Measurements from ENCODE around the gene IER2. TPM values are rescaled to one million over a fixed set of nuclear protein-coding genes. Genes with fewer than 3 reads are reported as not detected.

Gene IER2
- total RNA-seq, 1 donor from 2014 or later: 115 TPM

DNA sequence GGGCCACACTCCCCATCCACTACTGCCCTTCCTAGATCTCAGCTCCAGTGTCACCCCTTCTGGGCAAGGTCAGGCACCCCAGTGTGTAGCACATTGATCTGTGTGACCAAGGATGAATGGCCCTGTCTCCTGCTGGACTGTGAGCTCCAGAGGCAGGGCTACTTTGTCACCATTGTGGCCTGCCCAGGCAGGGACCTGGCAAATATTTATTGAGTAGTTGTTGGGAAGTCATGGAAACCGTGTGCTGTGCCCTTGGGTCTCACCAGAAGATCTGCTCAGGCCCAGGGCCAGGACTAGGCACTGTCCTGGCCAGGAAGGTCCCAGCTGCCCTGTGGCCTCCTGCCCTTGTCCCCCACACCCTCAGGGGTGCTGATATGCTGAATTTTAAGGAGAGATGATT lies 21.6 kb upstream of the IER2 start:
- no peak overlapping the region for H3K27ac Mint-ChIP-seq (ENCODE audit: unreplicated experiment)
- TF ChIP-seq, protein P1, sequence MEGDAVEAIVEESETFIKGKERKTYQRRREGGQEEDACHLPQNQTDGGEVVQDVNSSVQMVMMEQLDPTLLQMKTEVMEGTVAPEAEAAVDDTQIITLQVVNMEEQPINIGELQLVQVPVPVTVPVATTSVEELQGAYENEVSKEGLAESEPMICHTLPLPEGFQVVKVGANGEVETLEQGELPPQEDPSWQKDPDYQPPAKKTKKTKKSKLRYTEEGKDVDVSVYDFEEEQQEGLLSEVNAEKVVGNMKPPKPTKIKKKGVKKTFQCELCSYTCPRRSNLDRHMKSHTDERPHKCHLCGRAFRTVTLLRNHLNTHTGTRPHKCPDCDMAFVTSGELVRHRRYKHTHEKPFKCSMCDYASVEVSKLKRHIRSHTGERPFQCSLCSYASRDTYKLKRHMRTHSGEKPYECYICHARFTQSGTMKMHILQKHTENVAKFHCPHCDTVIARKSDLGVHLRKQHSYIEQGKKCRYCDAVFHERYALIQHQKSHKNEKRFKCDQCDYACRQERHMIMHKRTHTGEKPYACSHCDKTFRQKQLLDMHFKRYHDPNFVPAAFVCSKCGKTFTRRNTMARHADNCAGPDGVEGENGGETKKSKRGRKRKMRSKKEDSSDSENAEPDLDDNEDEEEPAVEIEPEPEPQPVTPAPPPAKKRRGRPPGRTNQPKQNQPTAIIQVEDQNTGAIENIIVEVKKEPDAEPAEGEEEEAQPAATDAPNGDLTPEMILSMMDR (IDR thresholded peaks at IDR 0.05; ENCODE audit: unreplicated experiment): no peak
- no peak for DNase-seq (ENCODE audit: low spot score)
- peak overlapping the region; percentile 31 for H3K4me3 Mint-ChIP-seq (ENCODE audit: unreplicated experiment)
- H3K4me1 Mint-ChIP-seq (ENCODE audit: unreplicated experiment): peaks cover 8% of the 10 kb centered on the region
- no peaks in the 10 kb centered on the region for H3K36me3 Mint-ChIP-seq (ENCODE audit: low read depth, unreplicated experiment)
- H3K27me3 Mint-ChIP-seq (ENCODE audit: unreplicated experiment): peaks cover 2% of the 10 kb centered on the region
- H3K9me3 Mint-ChIP-seq (ENCODE audit: unreplicated experiment): no peaks in the 10 kb centered on the region

DNA sequence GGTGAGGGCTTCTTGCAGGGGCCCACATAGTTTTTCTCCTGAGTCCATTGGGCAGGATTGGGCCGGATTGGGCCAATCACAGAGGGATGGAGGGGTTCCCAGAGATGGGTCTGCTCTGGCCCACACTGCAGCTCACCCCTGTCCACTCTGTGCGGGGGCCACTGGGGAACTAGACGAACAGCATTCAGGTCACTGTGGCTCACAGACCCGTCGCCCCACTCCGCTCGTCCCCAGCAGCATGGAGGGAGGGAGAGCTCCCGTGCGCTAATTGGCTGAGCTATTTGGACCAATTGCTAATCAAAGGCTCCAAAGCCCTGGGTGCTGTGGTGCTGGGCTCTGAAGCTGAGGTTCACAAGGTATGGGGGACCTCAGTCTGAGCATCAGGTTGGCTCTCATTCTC lies 20.8 kb upstream of the IER2 start:
- Mint-ChIP-seq H3K27me3 (ENCODE audit: unreplicated experiment) (peaks cover 2% of the 10 kb centered on the region), H3K36me3 (ENCODE audit: low read depth, unreplicated experiment) (no peaks in the 10 kb centered on the region), H3K27ac (ENCODE audit: unreplicated experiment) (no peak overlapping the region), H3K4me1 (ENCODE audit: unreplicated experiment) (peaks cover 8% of the 10 kb centered on the region), H3K9me3 (ENCODE audit: unreplicated experiment) (no peaks in the 10 kb centered on the region), H3K4me3 (ENCODE audit: unreplicated experiment) (no peak overlapping the region)
- TF ChIP-seq, protein P1 (IDR thresholded peaks at IDR 0.05; ENCODE audit: unreplicated experiment): no peak
- DNase-seq (ENCODE audit: low spot score): no peak

DNA sequence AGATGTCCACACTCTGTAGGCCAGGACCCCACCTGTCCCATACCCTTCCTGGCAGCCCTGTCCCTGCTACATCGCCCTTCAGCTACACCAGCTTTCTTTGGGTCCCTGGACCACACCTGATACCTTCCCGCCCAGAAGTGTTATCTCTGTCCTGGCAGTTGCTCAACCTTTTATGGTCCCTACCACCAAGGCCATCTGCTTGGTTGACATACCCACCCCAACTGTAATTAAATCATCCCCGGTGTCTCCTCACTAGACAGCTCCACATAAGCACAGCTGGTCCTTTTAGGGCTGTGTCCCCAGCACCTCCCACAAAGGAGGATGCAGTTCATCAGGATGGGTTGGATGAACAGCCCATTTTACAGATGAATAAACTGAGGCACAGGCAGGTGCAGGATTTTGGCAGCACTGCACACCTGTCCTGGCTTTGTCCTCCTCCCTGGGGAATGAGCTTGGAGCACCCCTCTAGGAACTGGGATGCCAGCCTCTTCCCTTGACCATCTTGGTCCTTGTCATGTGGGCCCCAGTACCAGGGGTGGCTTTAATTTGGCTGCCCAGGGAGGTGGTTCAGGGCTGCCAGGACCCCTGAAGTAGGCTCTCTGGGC lies 19.2 kb upstream of the IER2 start:
- Mint-ChIP-seq H3K27ac (ENCODE audit: unreplicated experiment) (peak overlapping the region; percentile 31), H3K36me3 (ENCODE audit: low read depth, unreplicated experiment) (no peaks in the 10 kb centered on the region), H3K4me3 (ENCODE audit: unreplicated experiment) (peak overlapping the region; percentile 59), H3K4me1 (ENCODE audit: unreplicated experiment) (peaks cover 8% of the 10 kb centered on the region), H3K9me3 (ENCODE audit: unreplicated experiment) (no peaks in the 10 kb centered on the region), H3K27me3 (ENCODE audit: unreplicated experiment) (peaks cover 2% of the 10 kb centered on the region)
- DNase-seq (ENCODE audit: low spot score): no peak
- TF ChIP-seq, protein P1 (IDR thresholded peaks at IDR 0.05; ENCODE audit: unreplicated experiment): no peak

DNA sequence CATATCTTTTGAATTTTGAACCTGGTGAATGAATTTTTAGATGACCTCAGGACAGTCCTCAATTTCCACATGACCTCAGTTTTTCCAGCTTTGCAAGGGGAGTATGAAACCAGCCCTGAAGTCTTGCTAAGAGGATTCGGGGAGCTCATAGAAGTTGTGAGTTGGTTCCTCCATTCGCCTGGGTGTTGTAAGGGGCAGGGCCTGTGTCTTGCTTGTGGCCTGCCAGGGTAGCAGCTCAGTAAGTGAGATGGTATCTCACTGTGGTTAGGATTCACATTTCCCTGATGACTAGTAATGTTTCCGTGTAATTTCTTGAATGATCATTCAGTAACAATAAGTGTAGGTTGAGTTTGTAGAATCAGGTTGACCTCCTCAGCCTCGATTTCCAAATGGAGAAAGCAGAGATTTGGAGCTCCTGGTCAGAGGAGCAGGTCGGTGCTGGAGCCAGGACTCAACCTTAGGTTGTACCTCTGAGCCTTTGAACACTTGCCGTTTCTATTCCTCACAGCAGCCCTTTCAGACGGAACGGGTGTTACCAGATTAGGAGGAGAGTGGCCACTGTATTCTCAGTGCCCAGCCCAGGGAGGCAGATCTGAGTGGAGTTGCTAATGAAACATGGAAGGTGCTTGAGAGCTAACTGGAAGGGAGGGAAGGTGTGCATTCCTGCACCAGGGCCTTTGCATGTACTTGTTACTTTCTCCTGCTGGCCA lies 17.6 kb upstream of the IER2 start:
- no peaks in the 10 kb centered on the region for H3K9me3 Mint-ChIP-seq (ENCODE audit: unreplicated experiment)
- no peak for DNase-seq (ENCODE audit: low spot score)
- no peak overlapping the region for H3K4me3 Mint-ChIP-seq (ENCODE audit: unreplicated experiment)
- peaks cover 3% of the 10 kb centered on the region for H3K27me3 Mint-ChIP-seq (ENCODE audit: unreplicated experiment)
- no peak overlapping the region for H3K27ac Mint-ChIP-seq (ENCODE audit: unreplicated experiment)
- TF ChIP-seq, protein P1 (IDR thresholded peaks at IDR 0.05; ENCODE audit: unreplicated experiment): no peak
- H3K36me3 Mint-ChIP-seq (ENCODE audit: low read depth, unreplicated experiment): peaks cover 2% of the 10 kb centered on the region
- H3K4me1 Mint-ChIP-seq (ENCODE audit: unreplicated experiment): peaks cover 8% of the 10 kb centered on the region

DNA sequence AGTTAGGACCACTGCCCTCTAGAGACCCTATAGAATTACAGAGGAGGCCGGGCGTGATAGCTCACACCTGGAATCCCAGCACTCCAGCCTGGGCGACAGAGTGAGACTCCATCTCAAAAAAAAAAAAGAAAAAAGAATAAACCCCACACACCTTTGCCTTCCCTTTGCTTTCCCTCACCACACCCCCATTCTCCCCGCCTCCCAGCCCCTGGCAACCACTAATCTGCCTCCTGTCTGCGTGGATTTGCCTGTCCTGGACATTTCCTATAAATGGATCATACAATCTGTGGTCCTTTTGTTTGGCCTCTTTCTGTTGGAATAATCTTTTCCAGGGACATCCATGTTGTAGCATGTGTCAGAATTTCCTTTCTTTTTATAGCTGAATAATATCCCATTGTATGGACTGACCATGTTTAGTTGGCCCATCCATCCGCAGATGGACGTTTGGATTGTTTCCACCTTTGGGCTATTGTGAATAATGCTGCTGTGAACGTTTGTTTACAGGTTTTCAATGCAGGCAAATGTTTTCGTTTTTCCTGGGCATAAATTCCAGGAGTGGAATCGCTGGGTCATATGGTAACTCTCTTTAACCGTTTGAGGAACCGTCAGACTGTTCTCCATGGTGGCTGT lies 16.9 kb upstream of the IER2 start:
- TF ChIP-seq, protein P1 (IDR thresholded peaks at IDR 0.05; ENCODE audit: unreplicated experiment): no peak
- no peak for DNase-seq (ENCODE audit: low spot score)
- H3K27me3 Mint-ChIP-seq (ENCODE audit: unreplicated experiment): peaks cover 4% of the 10 kb centered on the region
- peak overlapping the region; percentile 31 for H3K4me3 Mint-ChIP-seq (ENCODE audit: unreplicated experiment)
- H3K4me1 Mint-ChIP-seq (ENCODE audit: unreplicated experiment): peaks cover 8% of the 10 kb centered on the region
- H3K9me3 Mint-ChIP-seq (ENCODE audit: unreplicated experiment): no peaks in the 10 kb centered on the region
- no peak overlapping the region for H3K27ac Mint-ChIP-seq (ENCODE audit: unreplicated experiment)
- H3K36me3 Mint-ChIP-seq (ENCODE audit: low read depth, unreplicated experiment): peaks cover 7% of the 10 kb centered on the region

Measured in endothelial cell (in vitro differentiated cells).